GM12874 (cell line): Measurements from ENCODE around the gene SLC35G6.

Source experiments
- TF ChIP-seq, protein P1 (sequence below): IDR thresholded peaks from 2 replicates; pipeline ENCODE4 v1.5.1; 2011; ENCODE audit warnings: low read depth, mild to moderate bottlenecking, control low read depth, low read length, moderate library complexity; ENCODE audit not compliant: insufficient read depth

Gene SLC35G6

DNA sequence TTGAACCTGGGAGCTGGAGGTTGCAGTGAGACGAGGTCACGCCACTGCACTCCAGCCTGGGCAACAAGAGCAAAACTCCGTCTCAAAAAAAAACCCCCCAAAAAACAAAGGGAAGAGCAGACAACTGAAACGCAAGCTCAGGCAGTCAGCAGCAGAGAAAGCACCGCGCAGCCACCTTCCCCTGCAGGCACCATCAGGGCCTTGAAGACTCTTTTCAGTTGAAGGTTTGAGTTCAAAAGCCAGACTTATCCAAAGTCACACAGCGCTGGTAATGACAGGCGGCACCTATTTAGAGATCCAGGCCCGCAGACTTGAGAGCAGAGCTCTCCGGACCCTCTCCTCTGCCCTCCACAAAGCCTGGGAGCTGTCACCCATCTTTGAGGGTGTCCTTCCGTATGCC lies 13.0 kb upstream of the SLC35G6 start:
- TF ChIP-seq, protein P1, sequence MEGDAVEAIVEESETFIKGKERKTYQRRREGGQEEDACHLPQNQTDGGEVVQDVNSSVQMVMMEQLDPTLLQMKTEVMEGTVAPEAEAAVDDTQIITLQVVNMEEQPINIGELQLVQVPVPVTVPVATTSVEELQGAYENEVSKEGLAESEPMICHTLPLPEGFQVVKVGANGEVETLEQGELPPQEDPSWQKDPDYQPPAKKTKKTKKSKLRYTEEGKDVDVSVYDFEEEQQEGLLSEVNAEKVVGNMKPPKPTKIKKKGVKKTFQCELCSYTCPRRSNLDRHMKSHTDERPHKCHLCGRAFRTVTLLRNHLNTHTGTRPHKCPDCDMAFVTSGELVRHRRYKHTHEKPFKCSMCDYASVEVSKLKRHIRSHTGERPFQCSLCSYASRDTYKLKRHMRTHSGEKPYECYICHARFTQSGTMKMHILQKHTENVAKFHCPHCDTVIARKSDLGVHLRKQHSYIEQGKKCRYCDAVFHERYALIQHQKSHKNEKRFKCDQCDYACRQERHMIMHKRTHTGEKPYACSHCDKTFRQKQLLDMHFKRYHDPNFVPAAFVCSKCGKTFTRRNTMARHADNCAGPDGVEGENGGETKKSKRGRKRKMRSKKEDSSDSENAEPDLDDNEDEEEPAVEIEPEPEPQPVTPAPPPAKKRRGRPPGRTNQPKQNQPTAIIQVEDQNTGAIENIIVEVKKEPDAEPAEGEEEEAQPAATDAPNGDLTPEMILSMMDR, result no peak

DNA sequence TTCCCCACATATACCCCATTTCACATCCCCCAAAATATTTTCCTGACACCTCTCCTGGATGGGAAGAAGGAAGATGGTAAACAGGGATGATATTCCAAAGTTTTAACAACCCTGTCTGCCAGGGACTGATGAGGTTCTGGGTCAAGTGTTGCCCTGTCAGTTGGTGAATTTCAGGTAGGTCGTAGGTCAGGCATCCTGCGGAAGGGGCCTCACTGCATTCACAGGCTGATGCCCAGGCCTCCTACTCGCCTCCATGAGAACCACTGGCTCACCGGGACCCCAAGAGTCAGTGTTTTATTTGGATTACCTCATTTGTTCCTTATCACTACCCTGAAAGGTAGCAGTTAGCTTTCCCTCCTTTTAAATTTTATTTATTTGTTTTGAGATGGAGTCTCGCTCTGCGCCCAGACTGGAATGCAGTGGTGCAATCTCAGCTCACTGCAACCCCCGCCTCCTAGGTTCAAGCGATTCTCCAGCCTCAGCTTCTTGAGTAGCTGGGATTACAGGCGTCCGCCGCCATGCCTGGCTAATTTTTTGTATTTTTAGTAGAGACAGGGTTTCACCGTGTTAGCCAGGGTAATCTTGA lies 12.3 kb upstream of the SLC35G6 start:
- TF ChIP-seq, protein P1, result no peak

DNA sequence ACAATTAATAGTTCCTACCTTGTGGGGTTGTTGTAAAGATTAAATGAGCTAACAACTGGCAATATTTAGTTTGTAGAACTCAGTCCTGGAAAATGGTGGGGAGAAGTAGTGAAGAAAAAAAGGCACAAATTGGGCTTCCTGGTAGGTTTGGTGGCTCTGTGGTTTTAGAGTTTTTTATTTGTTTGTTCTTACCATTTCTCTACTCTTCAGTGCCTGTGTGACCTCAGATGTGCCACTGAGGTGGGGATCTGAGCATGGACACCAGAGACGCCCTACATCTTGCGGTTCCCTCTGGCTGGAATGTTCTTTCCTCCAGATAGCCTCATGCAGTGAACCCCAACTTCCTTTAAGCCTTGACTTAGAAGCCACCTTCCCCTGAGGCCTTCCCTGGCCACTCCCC lies 9.5 kb upstream of the SLC35G6 start:
- TF ChIP-seq, protein P1, result no peak

DNA sequence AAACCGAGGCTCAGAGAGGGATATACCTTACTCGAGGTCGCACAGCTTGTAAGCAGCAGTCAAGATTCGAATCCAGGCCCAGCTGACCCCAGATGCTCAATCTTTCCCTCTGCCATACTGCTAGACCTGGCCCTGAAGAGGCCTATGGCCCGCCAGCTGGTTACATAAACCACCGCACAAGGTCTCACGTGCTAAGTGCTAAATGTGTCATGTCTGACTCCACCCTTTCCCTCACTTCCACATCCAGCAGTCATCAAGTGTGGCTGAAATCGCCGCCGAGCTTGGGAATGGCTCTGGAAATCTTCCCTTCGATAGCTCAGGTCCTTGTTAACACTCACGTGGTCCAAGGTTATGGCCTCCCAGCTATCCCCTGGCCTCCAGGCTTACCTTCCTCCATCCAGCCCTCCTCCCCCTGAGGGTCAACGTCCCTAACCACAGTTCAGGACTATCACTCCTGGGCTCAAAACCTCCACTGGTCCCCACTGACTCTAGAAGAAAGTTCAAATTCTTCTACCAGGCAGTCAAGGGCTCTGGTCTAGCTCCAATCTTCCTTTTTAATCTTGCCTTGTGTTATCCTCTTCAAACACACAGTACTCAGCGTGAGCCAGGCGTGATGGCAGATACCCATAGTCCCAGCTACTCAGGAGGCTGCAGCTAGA lies 5.4 kb upstream of the SLC35G6 start:
- TF ChIP-seq, protein P1, result no peak

DNA sequence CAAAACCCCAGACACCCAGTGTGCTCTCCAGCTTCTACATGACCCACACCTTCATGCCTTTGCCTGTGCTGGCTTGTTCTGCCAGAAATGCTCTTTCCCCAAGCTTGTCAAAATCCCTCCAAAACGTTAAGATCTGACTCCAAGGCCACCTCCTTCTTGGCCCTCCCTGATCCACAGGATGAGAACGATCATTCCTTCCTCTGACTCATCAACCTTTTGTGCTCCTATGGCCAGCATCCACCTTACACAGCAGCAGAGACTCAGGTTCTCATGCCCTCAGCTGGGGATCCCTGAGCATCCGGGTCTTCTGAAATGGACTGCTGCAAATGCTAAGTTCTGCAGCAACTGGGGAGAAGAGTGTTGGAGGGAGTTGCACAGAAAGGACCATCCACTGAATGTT lies 4.8 kb upstream of the SLC35G6 start:
- TF ChIP-seq, protein P1, result no peak

DNA sequence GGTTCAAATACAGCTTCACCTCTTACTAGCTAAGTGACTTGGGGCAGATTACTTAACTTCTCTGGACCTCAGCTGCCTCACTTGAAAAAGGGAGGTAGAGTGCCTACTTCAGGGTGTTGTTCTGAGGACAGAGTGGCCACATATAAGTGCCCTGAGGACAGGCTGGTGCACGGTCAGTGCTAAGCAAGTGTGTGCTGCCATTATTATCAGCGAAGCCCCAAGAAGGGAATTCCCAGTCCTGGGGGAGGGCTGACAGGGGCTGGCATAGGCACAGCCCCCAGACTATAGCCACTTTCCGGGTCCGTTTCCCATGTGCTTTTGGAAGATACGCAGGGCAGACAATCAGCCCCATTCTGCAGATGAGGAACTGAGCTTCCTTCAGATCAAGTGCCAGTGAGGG lies 4.3 kb upstream of the SLC35G6 start:
- TF ChIP-seq, protein P1, result no peak

DNA sequence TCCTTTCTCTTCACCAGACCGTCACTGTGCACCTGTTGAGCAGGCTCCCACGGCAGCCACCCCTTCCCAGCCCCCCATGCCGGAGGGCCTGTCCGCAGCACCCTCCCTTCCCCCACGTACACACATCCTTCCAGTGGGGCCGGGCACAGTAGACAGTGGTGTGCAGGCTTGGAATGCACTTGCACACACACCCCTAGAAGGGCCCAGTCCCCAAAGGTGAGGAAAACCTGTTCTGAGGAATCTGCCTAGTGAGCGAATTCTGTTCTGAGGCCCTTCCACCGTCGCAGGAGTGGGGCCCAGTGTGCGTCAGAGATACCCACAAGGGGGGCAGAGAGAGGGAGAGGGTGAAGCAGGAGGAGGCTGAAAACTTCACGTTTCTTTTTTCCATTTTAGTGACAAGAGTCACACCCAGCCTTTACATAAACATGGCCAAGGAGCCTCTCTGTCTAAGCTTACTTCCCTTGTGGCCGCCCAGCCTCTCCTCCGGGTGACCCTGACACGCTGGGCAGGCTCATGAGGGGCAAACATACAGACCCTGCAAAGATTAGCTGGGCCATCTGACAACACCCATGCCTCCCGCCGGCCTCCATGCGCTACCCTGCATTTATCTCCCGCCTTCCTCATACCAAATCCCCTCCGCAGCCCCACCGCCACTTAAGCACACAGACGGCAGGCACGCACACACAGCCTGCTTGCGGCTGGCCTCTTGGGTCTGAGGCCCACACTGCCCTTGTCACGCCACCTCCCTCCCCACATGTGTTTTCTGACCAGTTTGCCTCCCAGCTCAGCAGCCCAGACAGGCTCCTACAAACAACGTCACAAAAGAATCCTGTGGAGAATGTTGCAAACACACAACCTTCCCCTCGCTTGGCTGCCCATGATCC lies 3.6 kb upstream of the SLC35G6 start:
- TF ChIP-seq, protein P1, result no peak
